K562 (cell line): ENCODE data around the gene CFAP52. TPM values are rescaled to one million over a fixed set of nuclear protein-coding genes. Genes with fewer than 3 reads are reported as not detected.
A peak's percentile ranks its signal among the peaks of the same experiment; 100 is the strongest.

Experiments
- CHAMP1 ChIP-seq: fragments of 450-650 bp; IDR thresholded peaks from 2 replicates; pipeline ENCODE4 v1.6.1; 2016; ENCODE audit warnings: mild to moderate bottlenecking
- ELF4 ChIP-seq: fragments of 450-650 bp; formaldehyde crosslinking; IDR thresholded peaks from 2 replicates; pipeline ENCODE4 v1.4.0; 2022; ENCODE audit warnings: missing genetic modification characterization
- MEF2A ChIP-seq: IDR thresholded peaks from 2 replicates; pipeline ENCODE4 v1.6.1; 2011; ENCODE audit warnings: low read depth, mild to moderate bottlenecking, low read length, moderate library complexity; ENCODE audit not compliant: control insufficient read depth
- MGA ChIP-seq: fragments of 450-650 bp; IDR thresholded peaks from 2 replicates; pipeline ENCODE4 v1.6.1; 2016; ENCODE audit warnings: mild to moderate bottlenecking, moderate library complexity
- NFYB ChIP-seq: IDR thresholded peaks from 2 replicates; pipeline ENCODE4 v1.6.1; 2011; ENCODE audit warnings: mild to moderate bottlenecking, moderate library complexity; ENCODE audit not compliant: insufficient read length; ENCODE audit errors: extremely low read depth
- PHB2 ChIP-seq: fragments of 450-650 bp; IDR thresholded peaks from 2 replicates; pipeline ENCODE4 v1.6.1; 2017; ENCODE audit warnings: low read depth
- POU5F1 ChIP-seq: fragments of 150-350 bp; IDR thresholded peaks from 2 replicates; pipeline ENCODE4 v1.6.1; 2014; ENCODE audit warnings: borderline replicate concordance, low read length, low read depth, mild to moderate bottlenecking; ENCODE audit not compliant: partially characterized antibody
- TGIF2 ChIP-seq: sonication (generic); formaldehyde crosslinking; IDR thresholded peaks from 2 replicates; pipeline ENCODE4 v1.8.1; 2022; ENCODE audit warnings: mild to moderate bottlenecking, missing genetic modification reagents, moderate library complexity
- THRAP3 ChIP-seq: fragments of 450-650 bp; IDR thresholded peaks from 2 replicates; pipeline ENCODE4 v1.6.1; 2016; ENCODE audit warnings: mild to moderate bottlenecking, inconsistent platforms, borderline replicate concordance
- ZNF324 ChIP-seq: fragments of 250-450 bp; sonication (Bioruptor Pico); IDR thresholded peaks from 2 replicates; pipeline ENCODE4 v1.4.0; 2020; ENCODE audit warnings: mild to moderate bottlenecking
- polyA plus RNA-seq, 8 experiments: library from polyadenylated mRNA; depleted of rRNA in 4 of 8; stranded (reverse) in 5 of 8; unstranded in 3 of 8; fragments of >200 nt; fragmentation: Nextera tagmentation in 2 of 8; fragmentation: Illumina TruSeq in 1 of 8; extraction: Ambion mirVana in 2 of 8; extraction: Trizol in 1 of 8; gene quantifications; 2 replicates each; pipeline versions ENCODE4 v1.2.1 to v1.2.3, GENCODE V29; 2011 to 2014; ENCODE audit warnings: inconsistent platforms in 1 of 8, missing spikeins in 1 of 8
- total RNA-seq, 7 experiments: library from RNA; depleted of rRNA in 6 of 7; stranded (reverse); fragments of >200 nt in 6 of 7; fragmentation: Illumina TruSeq in 2 of 7; extraction: Trizol in 2 of 7; gene quantifications; 2 replicates each; pipeline versions ENCODE4 v1.2.1 to v1.2.3, GENCODE V29; 2011 to 2021; ENCODE audit warnings: low replicate concordance in 1 of 7
- TF ChIP-seq, protein P1 (sequence below), 3 experiments: IDR thresholded peaks in 2 of 3; conservative IDR thresholded peaks in 1 of 3; 2 replicates each; pipeline ENCODE4 v1.5.1; 2011 to 2012; ENCODE audit warnings: low read length in 3 of 3, mild to moderate bottlenecking in 3 of 3, control low read depth in 2 of 3, improper control_type of control experiment in 1 of 3, inconsistent platforms in 1 of 3, low read depth in 1 of 3, mixed read lengths in 1 of 3, moderate library complexity in 1 of 3; ENCODE audit not compliant: insufficient read depth in 2 of 3

Gene CFAP52
- total and polyA plus RNA-seq, 9 of the 15 experiments (the other 6 are each of a cell fraction or from before 2014, with no cell fraction given): not detected

GRCh38 chr17:9644910-9645751 lies 68.7 kb downstream of the CFAP52 start, which contains the start of gene USP43 (continued):
- TF ChIP-seq MGA (peak; percentile 50), ZNF324 (CRISPR knock-in tag) (no peak), TGIF2 (CRISPR knock-in tag) (no peak), ELF4 (CRISPR knock-in tag) (no peak), CHAMP1 (no peak), MEF2A (no peak), NFYB (no peak), POU5F1 (no peak), PHB2 (no peak), THRAP3 (no peak)
- TF ChIP-seq, protein P1, sequence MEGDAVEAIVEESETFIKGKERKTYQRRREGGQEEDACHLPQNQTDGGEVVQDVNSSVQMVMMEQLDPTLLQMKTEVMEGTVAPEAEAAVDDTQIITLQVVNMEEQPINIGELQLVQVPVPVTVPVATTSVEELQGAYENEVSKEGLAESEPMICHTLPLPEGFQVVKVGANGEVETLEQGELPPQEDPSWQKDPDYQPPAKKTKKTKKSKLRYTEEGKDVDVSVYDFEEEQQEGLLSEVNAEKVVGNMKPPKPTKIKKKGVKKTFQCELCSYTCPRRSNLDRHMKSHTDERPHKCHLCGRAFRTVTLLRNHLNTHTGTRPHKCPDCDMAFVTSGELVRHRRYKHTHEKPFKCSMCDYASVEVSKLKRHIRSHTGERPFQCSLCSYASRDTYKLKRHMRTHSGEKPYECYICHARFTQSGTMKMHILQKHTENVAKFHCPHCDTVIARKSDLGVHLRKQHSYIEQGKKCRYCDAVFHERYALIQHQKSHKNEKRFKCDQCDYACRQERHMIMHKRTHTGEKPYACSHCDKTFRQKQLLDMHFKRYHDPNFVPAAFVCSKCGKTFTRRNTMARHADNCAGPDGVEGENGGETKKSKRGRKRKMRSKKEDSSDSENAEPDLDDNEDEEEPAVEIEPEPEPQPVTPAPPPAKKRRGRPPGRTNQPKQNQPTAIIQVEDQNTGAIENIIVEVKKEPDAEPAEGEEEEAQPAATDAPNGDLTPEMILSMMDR (IDR thresholded peaks at IDR 0.05 in 2 of 3, conservative IDR thresholded peaks at IDR 0.05 in 1 of 3; ENCODE audit: insufficient read depth in 2 of 3, low read depth in 1 of 3, low read length in 3 of 3): 0 out of 6 replicates have a peak, but pooled peaks of 1 of the 3 experiments have one; percentile 0
